ENCODE results near the gene CARD6. TPM values are rescaled to one million over a fixed set of nuclear protein-coding genes. Genes with fewer than 3 reads are reported as not detected.
"Not testable (repeated sequence)": the region's sequence is repeated elsewhere in the genome, so short reads cannot be mapped to it uniquely, and the experiment has no call there.

Gene CARD6
- total and polyA plus RNA-seq, 12 donors = 2.7 to 9.1 (median 5.2) TPM

GRCh38 chr5:40860711-40861110, 19.5 kb downstream of the CARD6 start:
- Histone ChIP-seq H3K36me3 (peaks cover 0 to 6% (median 0%) of the 10 kb centered on the region in 9 donors), H3K27me3 (no peaks in the 10 kb centered on the region), H3K4me3 (no peak overlapping the region), H3K4me1 (no peaks in the 10 kb centered on the region), H3K27ac (no peak overlapping the region), H3K9me3 (peaks cover 0 to 25% (median 2%) of the 10 kb centered on the region in 11 donors)
- intact Hi-C loops (cut with DNase I) = no loop called here
- DNase-seq = no peak
- no peak for ATAC-seq
- no peak for TF ChIP-seq CTCF (IDR thresholded peaks at IDR 0.05)

- 94 to 96% methylated on average over 5 of the region's 5 CpGs for WGBS, 2 donors
These were observed 23.8 kb downstream of the CARD6 start for GRCh38 chr5:40865004-40865403.

GRCh38 chr5:40866844-40867243, 25.7 kb downstream of the CARD6 start:
- ATAC-seq = no peak
- H3K4me1 ChIP-seq = no peaks in the 10 kb centered on the region
- peaks cover 0 to 23% (median 2%) of the 10 kb centered on the region in 11 donors for H3K9me3 ChIP-seq
- WGBS, 2 donors = 79 to 84% methylated on average over 5 of the region's 5 CpGs
- intact Hi-C loops (cut with DNase I) = no loop called here
- H3K27me3 ChIP-seq = no peaks in the 10 kb centered on the region
- H3K27ac ChIP-seq = no peak overlapping the region
- H3K36me3 ChIP-seq = no peaks in the 10 kb centered on the region
- no peak for TF ChIP-seq CTCF (IDR thresholded peaks at IDR 0.05)
- no peak for DNase-seq
- H3K4me3 ChIP-seq = no peak overlapping the region

More at GRCh38 chr5:40865004-40865403, 23.8 kb downstream of the CARD6 start:
- H3K36me3 ChIP-seq; H3K4me1 ChIP-seq; H3K4me3 ChIP-seq; H3K27ac ChIP-seq; intact Hi-C loops (cut with DNase I); H3K27me3 ChIP-seq; ATAC-seq; DNase-seq: not testable (repeated sequence)
- peaks cover 0 to 23% (median 2%) of the 10 kb centered on the region in 11 donors for H3K9me3 ChIP-seq

GRCh38 chr5:40869384-40869783, 28.2 kb downstream of the CARD6 start:
- peaks cover 0 to 14% (median 0%) of the 10 kb centered on the region in 11 donors for H3K9me3 ChIP-seq
- TF ChIP-seq CTCF (IDR thresholded peaks at IDR 0.05) = no peak
- H3K4me3 ChIP-seq = no peak overlapping the region
- H3K27me3 ChIP-seq = no peaks in the 10 kb centered on the region
- no peaks in the 10 kb centered on the region for H3K4me1 ChIP-seq
- intact Hi-C loops (cut with DNase I) = no loop called here
- 84 to 88% methylated on average over 1 of the region's 1 CpG for WGBS, 2 donors
- DNase-seq (no peak), ATAC-seq (no peak)
- no peak overlapping the region for H3K27ac ChIP-seq
- H3K36me3 ChIP-seq = no peaks in the 10 kb centered on the region

- DNase-seq (no peak), ATAC-seq (no peak)
- WGBS, 2 donors = 76 to 79% methylated on average over 4 of the region's 4 CpGs
- no peaks in the 10 kb centered on the region for H3K27me3 ChIP-seq
- intact Hi-C loops (cut with DNase I) = loop anchor here in 6 of 10 donors (10.0 kb wide), 4 partner anchors 116 to 1296 kb away; partner anchors contain the start of gene TTC33 (in 1 of the 6)
- no peak overlapping the region for H3K4me3 ChIP-seq
- no peak for TF ChIP-seq CTCF (IDR thresholded peaks at IDR 0.05)
- H3K36me3 ChIP-seq = no peaks in the 10 kb centered on the region
- no peak overlapping the region for H3K27ac ChIP-seq
- H3K9me3 ChIP-seq = no peaks in the 10 kb centered on the region
- no peaks in the 10 kb centered on the region for H3K4me1 ChIP-seq
These were observed 30.0 kb downstream of the CARD6 start for GRCh38 chr5:40871177-40871576.

- not testable (repeated sequence) for ATAC-seq, H3K4me3 ChIP-seq, DNase-seq, H3K27ac ChIP-seq, H3K9me3 ChIP-seq, H3K36me3 ChIP-seq, H3K4me1 ChIP-seq, H3K27me3 ChIP-seq
- WGBS, 2 donors = 95% methylated on average over 8 of the region's 8 CpGs
- intact Hi-C loops (cut with DNase I) = loop anchor here in 6 of 10 donors (10.0 kb wide), 4 partner anchors 117 to 1297 kb away; partner anchors contain the start of gene TTC33 (in 1 of the 6)
These were observed 31.1 kb downstream of the CARD6 start for GRCh38 chr5:40872253-40872652.
